Measurements from ENCODE around the gene NOS1AP.

DNA sequence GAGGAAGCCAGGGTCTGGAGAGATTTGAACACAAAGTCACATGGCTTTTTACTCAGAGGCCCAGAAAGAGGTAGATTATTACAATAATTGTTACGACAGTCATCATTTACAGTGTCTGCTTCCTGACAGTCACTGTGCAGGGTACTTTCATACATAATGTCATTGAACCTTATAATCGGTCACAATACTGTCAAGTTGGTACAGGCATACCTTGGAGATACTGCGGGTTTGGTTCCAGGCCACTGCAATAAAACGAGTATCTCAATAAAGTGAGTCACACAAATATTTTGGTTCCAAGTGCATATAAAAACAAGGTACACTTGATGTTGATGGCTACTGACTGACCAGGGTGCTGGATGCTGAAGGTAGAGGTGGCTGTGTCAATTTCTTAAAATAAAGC, 112.6 kb downstream of the NOS1AP start:
- TF ChIP-seq, protein P1, sequence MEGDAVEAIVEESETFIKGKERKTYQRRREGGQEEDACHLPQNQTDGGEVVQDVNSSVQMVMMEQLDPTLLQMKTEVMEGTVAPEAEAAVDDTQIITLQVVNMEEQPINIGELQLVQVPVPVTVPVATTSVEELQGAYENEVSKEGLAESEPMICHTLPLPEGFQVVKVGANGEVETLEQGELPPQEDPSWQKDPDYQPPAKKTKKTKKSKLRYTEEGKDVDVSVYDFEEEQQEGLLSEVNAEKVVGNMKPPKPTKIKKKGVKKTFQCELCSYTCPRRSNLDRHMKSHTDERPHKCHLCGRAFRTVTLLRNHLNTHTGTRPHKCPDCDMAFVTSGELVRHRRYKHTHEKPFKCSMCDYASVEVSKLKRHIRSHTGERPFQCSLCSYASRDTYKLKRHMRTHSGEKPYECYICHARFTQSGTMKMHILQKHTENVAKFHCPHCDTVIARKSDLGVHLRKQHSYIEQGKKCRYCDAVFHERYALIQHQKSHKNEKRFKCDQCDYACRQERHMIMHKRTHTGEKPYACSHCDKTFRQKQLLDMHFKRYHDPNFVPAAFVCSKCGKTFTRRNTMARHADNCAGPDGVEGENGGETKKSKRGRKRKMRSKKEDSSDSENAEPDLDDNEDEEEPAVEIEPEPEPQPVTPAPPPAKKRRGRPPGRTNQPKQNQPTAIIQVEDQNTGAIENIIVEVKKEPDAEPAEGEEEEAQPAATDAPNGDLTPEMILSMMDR (IDR thresholded peaks at IDR 0.05): no peak
- TF ChIP-seq POLR2A (IDR thresholded peaks at IDR 0.05): no peak
- no peak for TF ChIP-seq EP300 (IDR thresholded peaks at IDR 0.05)

Data from ovary (tissue), 3 donors.